Gastrocnemius medialis (tissue), 4 donors: ENCODE results near the gene RTP2. TPM values are rescaled to one million over a fixed set of nuclear protein-coding genes. Genes with fewer than 3 reads are reported as not detected.
A peak's percentile ranks its signal among the peaks of the same experiment; 100 is the strongest.

Experiments used
- ATAC-seq, 2 donors: fragments of 150-250 bp; one replicate each; pipeline ENCODE4 v1.9.1; 2016
- DNase-seq, 2 donors: peaks; one replicate each; pipeline ENCODE4 v3.0.0-alpha.2; 2019
- H3K27ac ChIP-seq, 4 donors: fragments of 200-600 bp; sonication (generic); 1 replicate in 1 of 4; 2 replicates in 3 of 4; pipeline ENCODE4 v1.5.1; 2016 to 2018; ENCODE audit warnings: mild to moderate bottlenecking in 2 of 4, moderate library complexity in 1 of 4
- H3K27me3 ChIP-seq, 3 donors: fragments of 200-600 bp; sonication (generic) in 2 of 3; 1 replicate in 1 of 3; 2 replicates in 2 of 3; pipeline versions ENCODE4 v1.5.1 to v1.6.0; 2016 to 2019; ENCODE audit warnings: mild to moderate bottlenecking in 1 of 3, moderate library complexity in 1 of 3
- H3K36me3 ChIP-seq, 2 donors: fragments of 200-600 bp; sonication (generic) in 1 of 2; one replicate each; pipeline ENCODE4 v1.5.1; 2017 to 2018
- H3K4me1 ChIP-seq, 2 donors: fragments of 200-600 bp; sonication (generic) in 1 of 2; one replicate each; pipeline ENCODE4 v1.5.1; 2016 to 2017; ENCODE audit warnings: mild to moderate bottlenecking in 2 of 2
- H3K4me3 ChIP-seq, 4 donors: fragments of 200-600 bp; sonication (generic) in 3 of 4; 1 replicate in 1 of 4; 2 replicates in 3 of 4; pipeline ENCODE4 v1.5.1; 2016 to 2019; ENCODE audit warnings: mild to moderate bottlenecking in 2 of 4
- H3K9me3 ChIP-seq, 3 donors: fragments of 200-600 bp; sonication (generic) in 2 of 3; 1 replicate in 1 of 3; 2 replicates in 2 of 3; pipeline ENCODE4 v1.5.1; 2016 to 2019
- CTCF ChIP-seq, 5 experiments: fragments of 450-650 bp in 3 of 5; fragments of 200-600 bp in 2 of 5; sonication (generic) in 2 of 5; IDR thresholded peaks in 4 of 5; conservative IDR thresholded peaks in 1 of 5; 1 replicate in 4 of 5; 2 replicates in 1 of 5; pipeline ENCODE4 v1.5.1; 2016 to 2019; ENCODE audit warnings: antibody characterized with exemption in 5 of 5, mild to moderate bottlenecking in 3 of 5, moderate library complexity in 3 of 5
- POLR2A ChIP-seq, 2 donors: fragments of 450-650 bp; IDR thresholded peaks; one replicate each; pipeline ENCODE4 v1.6.1; 2017; ENCODE audit warnings: antibody characterized with exemption in 2 of 2, mild to moderate bottlenecking in 2 of 2, moderate library complexity in 2 of 2
- in situ Hi-C, 4 donors: fragments of 200-750 bp; cut with MboI; loops; one replicate each; pipeline versions ENCODE4 v1.15.0 to v1.8.0; 2017; ENCODE audit warnings: low sequenced_read_pairs in 4 of 4
- intact Hi-C: fragments of 100-400 bp; cut with DNase I; formaldehyde crosslinking; loops from one replicate; pipeline ENCODE4 v1.15.1; 2023; ENCODE audit warnings: low total_unique reads
- total RNA-seq, 4 donors: library from RNA; depleted of rRNA; stranded (reverse); fragments of >200 nt; gene quantifications; one replicate each; pipeline versions ENCODE4 v1.1.0 to v1.2.3, GENCODE V29; 2016

Gene RTP2
- total RNA-seq: 1 to 10 TPM in 3 of 4 donors, not detected in 1; 1.9 to 3.1 (median 2.3) TPM

GRCh38 chr3:187702507-187703033 is at the start of gene RTP2:
RTP2 (minus strand) TSS chr3:187702557; CDS start chr3:187702128, 429 bp downstream.
- peaks cover 43 to 59% of the 10 kb centered on the region in 2 donors for H3K4me1 ChIP-seq
- H3K9me3 ChIP-seq: no peaks in the 10 kb centered on the region
- H3K4me3 ChIP-seq: no peak within 1 kb of the TSS
- intact Hi-C loops: loop anchor here (2.0 to 10.0 kb wide), 2 partner anchors 18 to 788 kb away; no protein-coding TSS in a partner anchor
- H3K36me3 ChIP-seq: no peaks in the 10 kb centered on the region
- no peak for TF ChIP-seq POLR2A (IDR thresholded peaks at IDR 0.05)
- TF ChIP-seq CTCF (IDR thresholded peaks at IDR 0.05 in 4 of 5, conservative IDR thresholded peaks at IDR 0.05 in 1 of 5): no peak
- no peaks in the 10 kb centered on the region for H3K27me3 ChIP-seq
- in situ Hi-C loops: loop anchor here in 3 of 4 donors (25.0 kb wide), 2 partner anchors 1435 to 1765 kb away; partner anchors contain the start of gene TRA2B (in 1 of the 3)
- peak; percentile 53 to 77 for ATAC-seq
- peak in 1 of 2 donors; percentile 61 for DNase-seq
- peak within 1 kb of the TSS; percentile 76 to 90 (median 80) for H3K27ac ChIP-seq

- in situ Hi-C loops: no loop called here
Measured at GRCh38 chr3:187750513-187751123, 48.3 kb upstream of the RTP2 start.

GRCh38 chr3:187750006-187750512 is 47.7 kb upstream of the RTP2 start:
- DNase-seq: peak; percentile 72 to 83
- in situ Hi-C loops (no loop called here), intact Hi-C loops (no loop called here)
- peak overlapping the region; percentile 95 to 100 (median 98) for H3K27ac ChIP-seq
- H3K4me1 ChIP-seq: peaks cover 31 to 32% of the 10 kb centered on the region in 2 donors
- no peaks in the 10 kb centered on the region for H3K27me3 ChIP-seq
- TF ChIP-seq POLR2A (IDR thresholded peaks at IDR 0.05) (peak; percentile 16 to 80), CTCF (IDR thresholded peaks at IDR 0.05 in 4 of 5, conservative IDR thresholded peaks at IDR 0.05 in 1 of 5) (peak in 1 of 5 experiments; percentile 3)
- peak overlapping the region; percentile 40 to 94 (median 56) for H3K4me3 ChIP-seq
- no peaks in the 10 kb centered on the region for H3K36me3 ChIP-seq
- ATAC-seq: peak; percentile 58 to 64
- H3K9me3 ChIP-seq: no peaks in the 10 kb centered on the region

More at GRCh38 chr3:187750513-187751123, 48.3 kb upstream of the RTP2 start:
- peak overlapping the region; percentile 95 to 100 (median 98) for H3K27ac ChIP-seq
- H3K4me1 ChIP-seq: peaks cover 31 to 32% of the 10 kb centered on the region in 2 donors
- DNase-seq (peak; percentile 45 to 86), ATAC-seq (peak; percentile 59 to 63)
- H3K9me3 ChIP-seq: no peaks in the 10 kb centered on the region
- H3K36me3 ChIP-seq: no peaks in the 10 kb centered on the region
- H3K4me3 ChIP-seq: peak overlapping the region; percentile 40 to 94 (median 56)
- no peaks in the 10 kb centered on the region for H3K27me3 ChIP-seq
- TF ChIP-seq CTCF (IDR thresholded peaks at IDR 0.05 in 4 of 5, conservative IDR thresholded peaks at IDR 0.05 in 1 of 5): peak in 2 of 5 experiments; percentile 3 to 17
- peak in 1 of 2 donors; percentile 48 for TF ChIP-seq POLR2A (IDR thresholded peaks at IDR 0.05)
- intact Hi-C loops: no loop called here

- Histone ChIP-seq H3K4me1 (peaks cover 31 to 32% of the 10 kb centered on the region in 2 donors), H3K27ac (peak overlapping the region; percentile 95 to 100 (median 98))
- in situ Hi-C loops: loop anchor here (5.0 to 25.0 kb wide), 19 partner anchors 169 to 1397 kb away; partner anchors contain the start of gene LPP (in 1 of the 4)
Measured at GRCh38 chr3:187748050-187748481, 45.7 kb upstream of the RTP2 start.

More at GRCh38 chr3:187748050-187748481, 45.7 kb upstream of the RTP2 start:
- DNase-seq: peak; percentile 89 to 98
- no peaks in the 10 kb centered on the region for H3K36me3 ChIP-seq
- H3K27me3 ChIP-seq: no peaks in the 10 kb centered on the region
- peak; percentile 25 to 26 for ATAC-seq
- intact Hi-C loops: loop anchor here (2.0 to 10.0 kb wide), 7 partner anchors 109 to 1034 kb away; no protein-coding TSS in a partner anchor
- peak overlapping the region in 3 of 4 donors; percentile 70 to 94 (median 82) for H3K4me3 ChIP-seq
- H3K9me3 ChIP-seq: no peaks in the 10 kb centered on the region
- TF ChIP-seq CTCF (IDR thresholded peaks at IDR 0.05 in 4 of 5, conservative IDR thresholded peaks at IDR 0.05 in 1 of 5) (peak; percentile 96 to 99 (median 98)), POLR2A (IDR thresholded peaks at IDR 0.05) (peak; percentile 14 to 75)
